Activated CD8-positive, alpha-beta T cell treated with anti-CD3 and anti-CD28 coated beads for 36 hours (primary cell): ENCODE measurements around the gene MARCHF7. TPM values are rescaled to one million over a fixed set of nuclear protein-coding genes. Genes with fewer than 3 reads are reported as not detected.
A peak's percentile ranks its signal among the peaks of the same experiment; 100 is the strongest.
"Not testable (repeated sequence)": the region's sequence is repeated elsewhere in the genome, so short reads cannot be mapped to it uniquely, and the experiment has no call there.

Experiments
- ATAC-seq: fragments of 200-7000 bp; cut with Tn5 transposase; one replicate; pipeline ENCODE4 v1.10.0; 2021; ENCODE audit warnings: mild to moderate bottlenecking, moderate library complexity
- CTCF ChIA-PET: fragments of 350-600 bp; sonication (Branson Sonifier 250); formaldehyde crosslinking; loops from one replicate; lab custom pipeline; 2021; ENCODE audit warnings: antibody characterized with exemption; lab: Charles Lee
- POLR2A ChIA-PET: fragments of 350-600 bp; sonication (Branson Sonifier 250); formaldehyde crosslinking; loops from one replicate; lab custom pipeline; 2021; ENCODE audit warnings: antibody characterized with exemption; lab: Charles Lee
- DNase-seq: peaks from one replicate; pipeline ENCODE4 v3.0.0-alpha.2; 2020
- H3K27ac Mint-ChIP-seq: one replicate; pipeline ENCODE4 v1.8.0; 2021; ENCODE audit warnings: mild to moderate bottlenecking, mixed read lengths
- H3K27me3 Mint-ChIP-seq: one replicate; pipeline ENCODE4 v1.8.0; 2021; ENCODE audit warnings: mixed read lengths
- H3K36me3 Mint-ChIP-seq: one replicate; pipeline ENCODE4 v1.8.0; 2021; ENCODE audit warnings: low read depth, mixed read lengths
- H3K4me1 Mint-ChIP-seq: one replicate; pipeline ENCODE4 v1.8.0; 2021; ENCODE audit warnings: low read depth, mixed read lengths
- H3K4me3 Mint-ChIP-seq: one replicate; pipeline ENCODE4 v1.8.0; 2021; ENCODE audit warnings: mild to moderate bottlenecking, moderate library complexity, mixed read lengths
- H3K9me3 Mint-ChIP-seq: one replicate; pipeline ENCODE4 v1.8.0; 2021; ENCODE audit warnings: mixed read lengths
- intact Hi-C: fragments of 100-400 bp; cut with micrococcal nuclease; formaldehyde crosslinking; loops from one replicate; pipeline ENCODE4 v1.10.0; 2022
- total RNA-seq, 2 experiments: library from RNA; stranded (reverse); gene quantifications; one replicate each; pipeline ENCODE4 v1.2.3, GENCODE V29; 2021
- TF ChIP-seq, protein P1 (sequence below): fragments of 200-600 bp; IDR thresholded peaks from one replicate; pipeline ENCODE4 v1.8.0; 2022; ENCODE audit warnings: antibody characterized with exemption, mild to moderate bottlenecking

MARCHF7 gene
- total RNA-seq, 2 experiments from 2014 or later, result 79.2 to 80.3 TPM

DNA sequence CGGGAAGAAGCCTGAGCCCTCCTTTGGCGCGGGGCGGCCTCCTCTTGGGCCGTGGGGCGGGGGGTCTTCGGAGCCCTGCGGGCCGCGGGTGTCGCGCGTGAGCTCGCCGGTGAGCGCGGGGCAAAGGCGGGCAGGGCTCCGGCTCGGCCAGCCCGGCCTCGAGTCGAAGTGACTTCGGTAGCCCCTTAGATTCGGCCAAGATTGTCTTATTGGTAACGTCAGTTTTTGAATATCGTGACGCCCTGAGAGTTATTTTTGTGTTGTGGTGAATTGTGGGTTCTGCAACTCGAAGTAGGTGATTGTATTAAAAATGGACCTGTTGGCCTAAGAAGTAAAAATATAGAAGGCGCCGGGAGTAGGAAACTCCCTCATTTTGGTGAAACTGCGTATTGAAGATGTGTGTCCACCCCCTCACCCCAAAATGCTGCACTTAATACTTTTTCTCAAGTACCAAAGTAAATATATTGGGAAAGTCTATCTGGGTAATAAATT, 669 bp downstream of the MARCHF7 start:
- intact Hi-C loops, result no loop called here
- peak overlapping the region; percentile 100 for H3K27ac Mint-ChIP-seq
- CTCF ChIA-PET, result interaction anchor here (1.6 kb wide), 2 partner anchors 23 to 37 kb away, joined by 3 to 4 read pairs; no protein-coding TSS in a partner anchor
- H3K36me3 Mint-ChIP-seq, result peaks cover 46% of the 10 kb centered on the region
- no peaks in the 10 kb centered on the region for H3K27me3 Mint-ChIP-seq
- peak overlapping the region; percentile 100 for H3K4me3 Mint-ChIP-seq
- POLR2A ChIA-PET, result interaction anchor here (0.6 to 2.3 kb wide), 15 partner anchors 8 to 1513 kb away, joined by 3 to 13 read pairs (median 4); no protein-coding TSS in a partner anchor
- TF ChIP-seq, protein P1, sequence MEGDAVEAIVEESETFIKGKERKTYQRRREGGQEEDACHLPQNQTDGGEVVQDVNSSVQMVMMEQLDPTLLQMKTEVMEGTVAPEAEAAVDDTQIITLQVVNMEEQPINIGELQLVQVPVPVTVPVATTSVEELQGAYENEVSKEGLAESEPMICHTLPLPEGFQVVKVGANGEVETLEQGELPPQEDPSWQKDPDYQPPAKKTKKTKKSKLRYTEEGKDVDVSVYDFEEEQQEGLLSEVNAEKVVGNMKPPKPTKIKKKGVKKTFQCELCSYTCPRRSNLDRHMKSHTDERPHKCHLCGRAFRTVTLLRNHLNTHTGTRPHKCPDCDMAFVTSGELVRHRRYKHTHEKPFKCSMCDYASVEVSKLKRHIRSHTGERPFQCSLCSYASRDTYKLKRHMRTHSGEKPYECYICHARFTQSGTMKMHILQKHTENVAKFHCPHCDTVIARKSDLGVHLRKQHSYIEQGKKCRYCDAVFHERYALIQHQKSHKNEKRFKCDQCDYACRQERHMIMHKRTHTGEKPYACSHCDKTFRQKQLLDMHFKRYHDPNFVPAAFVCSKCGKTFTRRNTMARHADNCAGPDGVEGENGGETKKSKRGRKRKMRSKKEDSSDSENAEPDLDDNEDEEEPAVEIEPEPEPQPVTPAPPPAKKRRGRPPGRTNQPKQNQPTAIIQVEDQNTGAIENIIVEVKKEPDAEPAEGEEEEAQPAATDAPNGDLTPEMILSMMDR, result no peak
- peak; percentile 3 for ATAC-seq
- peak; percentile 21 for DNase-seq
- no peaks in the 10 kb centered on the region for H3K9me3 Mint-ChIP-seq
- H3K4me1 Mint-ChIP-seq, result peaks cover 50% of the 10 kb centered on the region

GRCh38 chr2:159713631-159714246, 1.4 kb downstream of the MARCHF7 start:
- POLR2A ChIA-PET, result interaction anchor here (0.7 to 2.3 kb wide), 5 partner anchors 10 to 35 kb away, joined by 3 to 10 read pairs (median 4); no protein-coding TSS in a partner anchor
- Mint-ChIP-seq H3K27ac (peak overlapping the region; percentile 100), H3K9me3 (no peaks in the 10 kb centered on the region), H3K4me3 (peak overlapping the region; percentile 100), H3K36me3 (peaks cover 52% of the 10 kb centered on the region), H3K4me1 (peaks cover 55% of the 10 kb centered on the region), H3K27me3 (no peaks in the 10 kb centered on the region)
- intact Hi-C loops, result no loop called here
- DNase-seq (no peak), ATAC-seq (no peak)
- TF ChIP-seq, protein P1, result no peak
- CTCF ChIA-PET, result interaction anchor here (1.0 to 2.4 kb wide), 4 partner anchors 10 to 42 kb away, joined by 3 to 7 read pairs (median 4); no protein-coding TSS in a partner anchor

GRCh38 chr2:159714247-159714930, 2.1 kb downstream of the MARCHF7 start:
- ChIA-PET CTCF (interaction anchor here (1.0 to 2.4 kb wide), 4 partner anchors 10 to 42 kb away, joined by 3 to 7 read pairs (median 4); no protein-coding TSS in a partner anchor), POLR2A (no interaction called here)
- peak overlapping the region; percentile 100 for H3K4me3 Mint-ChIP-seq
- ATAC-seq (no peak), DNase-seq (peak; percentile 12)
- TF ChIP-seq, protein P1, result no peak
- intact Hi-C loops, result no loop called here
- H3K9me3 Mint-ChIP-seq, result no peaks in the 10 kb centered on the region
- H3K4me1 Mint-ChIP-seq, result peaks cover 58% of the 10 kb centered on the region
- H3K36me3 Mint-ChIP-seq, result peaks cover 58% of the 10 kb centered on the region
- H3K27me3 Mint-ChIP-seq, result no peaks in the 10 kb centered on the region
- H3K27ac Mint-ChIP-seq, result peak overlapping the region; percentile 100

DNA sequence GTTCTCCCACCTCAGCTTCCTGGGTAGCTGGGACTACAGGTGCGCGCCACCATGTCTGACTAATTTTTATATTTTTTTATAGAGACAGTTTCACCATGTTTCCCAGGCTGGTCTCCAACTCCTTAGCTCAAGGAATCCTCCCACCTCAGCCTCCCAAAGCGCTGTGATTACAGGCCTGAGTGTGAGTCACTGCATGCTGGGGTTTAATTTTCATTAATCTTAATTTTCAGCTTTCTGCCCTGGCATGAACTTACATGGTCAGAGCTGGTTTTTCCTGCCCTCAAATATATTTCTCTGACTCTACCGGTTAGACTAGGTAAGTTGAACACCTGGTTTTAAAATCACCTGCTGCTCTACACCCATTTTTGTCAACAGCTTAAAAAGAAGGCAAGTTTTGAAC, 3.1 kb downstream of the MARCHF7 start:
- CTCF ChIA-PET, result interaction anchor here (1.0 to 2.4 kb wide), 3 partner anchors 8 to 32 kb away, joined by 3 to 7 read pairs (median 6); no protein-coding TSS in a partner anchor
- TF ChIP-seq, protein P1, result no peak
- no peaks in the 10 kb centered on the region for H3K27me3 Mint-ChIP-seq
- peak overlapping the region; percentile 76 for H3K27ac Mint-ChIP-seq
- no peak for DNase-seq
- peak overlapping the region; percentile 22 for H3K4me3 Mint-ChIP-seq
- intact Hi-C loops, result no loop called here
- peaks cover 65% of the 10 kb centered on the region for H3K36me3 Mint-ChIP-seq
- H3K9me3 Mint-ChIP-seq, result no peaks in the 10 kb centered on the region
- no peak for ATAC-seq
- POLR2A ChIA-PET, result no interaction called here
- peaks cover 67% of the 10 kb centered on the region for H3K4me1 Mint-ChIP-seq

GRCh38 chr2:159716409-159716808, 4.1 kb downstream of the MARCHF7 start:
- DNase-seq, ATAC-seq, H3K27me3 Mint-ChIP-seq, H3K4me3 Mint-ChIP-seq, intact Hi-C loops, H3K9me3 Mint-ChIP-seq: not testable (repeated sequence)
- peaks cover 67% of the 10 kb centered on the region for H3K4me1 Mint-ChIP-seq
- peaks cover 69% of the 10 kb centered on the region for H3K36me3 Mint-ChIP-seq
- CTCF ChIA-PET, result interaction anchor here (2.0 kb wide), 1 partner anchor 14 kb away, joined by 6 read pairs; no protein-coding TSS in a partner anchor
- POLR2A ChIA-PET, result interaction anchor here (0.6 kb wide), 1 partner anchor 23 kb away, joined by 3 read pairs; no protein-coding TSS in a partner anchor
- H3K27ac Mint-ChIP-seq, result peak overlapping the region; percentile 76
